B cell (primary cell): ENCODE data around the gene FBXL20. TPM values are rescaled to one million over a fixed set of nuclear protein-coding genes. Genes with fewer than 3 reads are reported as not detected.

Experiments
- ATAC-seq: fragments of 200-7000 bp; cut with Tn5 transposase; one replicate; pipeline ENCODE4 v1.10.0; 2021; ENCODE audit warnings: low read depth, mild to moderate bottlenecking, moderate number of reproducible peaks, moderate library complexity
- CTCF ChIA-PET: fragments of 350-600 bp; sonication (Branson Sonifier 250); formaldehyde crosslinking; loops from one replicate; lab custom pipeline; 2021; ENCODE audit warnings: antibody characterized with exemption, inconsistent platforms; lab: Charles Lee
- POLR2A ChIA-PET: fragments of 350-600 bp; sonication (Branson Sonifier 250); formaldehyde crosslinking; loops from one replicate; lab custom pipeline; 2021; ENCODE audit warnings: antibody characterized with exemption; lab: Charles Lee
- DNase-seq: peaks from one replicate; pipeline ENCODE4 v3.0.0; 2013
- H2AFZ ChIP-seq: 2 replicates; pipeline ENCODE4 v1.6.1; 2012; ENCODE audit warnings: mild to moderate bottlenecking, low read depth, low read length; ENCODE audit not compliant: insufficient read depth, poor library complexity, severe bottlenecking
- H3K27ac ChIP-seq, 2 donors: 1 replicate in 1 of 2; 2 replicates in 1 of 2; pipeline ENCODE4 v1.5.1; 2012 to 2013; ENCODE audit warnings: low read length in 2 of 2, mild to moderate bottlenecking in 2 of 2, moderate library complexity in 1 of 2
- H3K27me3 ChIP-seq, 4 experiments: fragments of 200-600 bp in 1 of 4; sonication (generic) in 1 of 4; replicated peaks in 1 of 4; 1 replicate in 2 of 4; 2 replicates in 2 of 4; pipeline versions ENCODE4 v1.6.1 to v1.7.0; 2013 to 2016; ENCODE audit warnings: low read length in 3 of 4, mild to moderate bottlenecking in 2 of 4, mixed read lengths in 1 of 4, moderate library complexity in 1 of 4; ENCODE audit not compliant: insufficient read depth in 4 of 4, control insufficient read depth in 3 of 4; ENCODE audit errors: control extremely low read depth in 1 of 4
- H3K36me3 ChIP-seq, 2 experiments: replicated peaks in 1 of 2; 1 replicate in 1 of 2; 2 replicates in 1 of 2; pipeline versions ENCODE4 v1.6.1 to v1.7.1; 2013; ENCODE audit warnings: low read length in 1 of 2; ENCODE audit not compliant: insufficient read depth in 2 of 2, control insufficient read depth in 1 of 2; ENCODE audit errors: control extremely low read depth in 1 of 2, extremely low read depth in 1 of 2
- H3K4me1 ChIP-seq, 2 donors: fragments of 200-600 bp in 1 of 2; sonication (generic) in 1 of 2; 1 replicate in 1 of 2; 2 replicates in 1 of 2; pipeline versions ENCODE4 v1.5.1 to v1.6.1; 2013 to 2017; ENCODE audit warnings: low read length in 2 of 2; ENCODE audit not compliant: control insufficient read depth in 2 of 2, insufficient read depth in 2 of 2
- H3K4me2 ChIP-seq: replicated peaks from 2 replicates; pipeline ENCODE3; 2012; ENCODE audit warnings: mild to moderate bottlenecking, low read depth, low read length; ENCODE audit not compliant: poor library complexity, severe bottlenecking
- H3K4me3 ChIP-seq, 5 experiments: fragments of 200-600 bp in 1 of 5; sonication (generic) in 1 of 5; 1 replicate in 3 of 5; 2 replicates in 2 of 5; pipeline versions ENCODE4 v1.5.1 to v1.7.0; 2011 to 2016; ENCODE audit warnings: low read length in 4 of 5, mild to moderate bottlenecking in 4 of 5, low read depth in 2 of 5, control low read depth in 1 of 5, moderate library complexity in 1 of 5; ENCODE audit not compliant: insufficient read depth in 1 of 5; ENCODE audit errors: control extremely low read depth in 1 of 5, extremely low read depth in 1 of 5
- H3K79me2 ChIP-seq: fragments of 200-600 bp; sonication (generic); one replicate; pipeline ENCODE4 v1.6.0; 2016; ENCODE audit warnings: low read length; ENCODE audit not compliant: control insufficient read depth, insufficient read depth
- H3K9ac ChIP-seq: fragments of 200-600 bp; sonication (generic); 2 replicates; pipeline ENCODE4 v1.6.1; 2017; ENCODE audit warnings: mild to moderate bottlenecking, low read length, moderate library complexity
- H3K9me3 ChIP-seq, 3 donors: one replicate each; pipeline versions ENCODE4 v1.6.1 to v1.7.1; 2013; ENCODE audit warnings: low read length in 2 of 3; ENCODE audit not compliant: control insufficient read depth in 2 of 3, insufficient read depth in 1 of 3; ENCODE audit errors: control extremely low read depth in 1 of 3
- H4K20me1 ChIP-seq: 2 replicates; pipeline ENCODE4 v1.6.0; 2012; ENCODE audit warnings: mild to moderate bottlenecking, low read length; ENCODE audit not compliant: insufficient read depth, control insufficient read depth, poor library complexity, severe bottlenecking
- H3K27ac Mint-ChIP-seq: one replicate; pipeline ENCODE4 v1.8.0; 2021; ENCODE audit warnings: mixed read lengths
- H3K27me3 Mint-ChIP-seq: one replicate; pipeline ENCODE4 v1.8.0; 2021; ENCODE audit warnings: mixed read lengths
- H3K4me1 Mint-ChIP-seq: one replicate; pipeline ENCODE4 v1.8.0; 2021; ENCODE audit warnings: mixed read lengths
- H3K4me3 Mint-ChIP-seq: one replicate; pipeline ENCODE4 v1.8.0; 2021; ENCODE audit warnings: mixed read lengths
- H3K9me3 Mint-ChIP-seq: one replicate; pipeline ENCODE4 v1.8.0; 2022; ENCODE audit warnings: mixed read lengths; ENCODE audit not compliant: insufficient read depth
- CTCF ChIP-seq: fragments of 200-600 bp; IDR thresholded peaks from one replicate; pipeline ENCODE4 v1.8.0; 2022; ENCODE audit warnings: antibody characterized with exemption, mild to moderate bottlenecking
- EZH2 ChIP-seq: IDR thresholded peaks from 2 replicates; pipeline ENCODE4 v1.6.1; 2012; ENCODE audit warnings: borderline replicate concordance, low read depth, mild to moderate bottlenecking, moderate library complexity, low read length; ENCODE audit not compliant: insufficient read depth, poor library complexity, severe bottlenecking
- WGBS: methylation state at CpG from one replicate; pipeline ENCODE4 v1.1.5; 2013; ENCODE audit warnings: missing lambda C conversion rate; ENCODE audit not compliant: insufficient coverage; 5-methylcytosine and 5-hydroxymethylcytosine counted together
- intact Hi-C: fragments of 100-400 bp; cut with micrococcal nuclease; formaldehyde crosslinking; loops from one replicate; pipeline ENCODE4 v1.10.0; 2022
- polyA plus RNA-seq: library from polyadenylated mRNA; depleted of rRNA; stranded (reverse); fragments of >200 nt; gene quantifications from 2 replicates; pipeline ENCODE4 v1.2.3, GENCODE V29; 2012
- total RNA-seq, 2 donors: library from RNA; stranded (reverse); fragments of 120-200 nt in 1 of 2; gene quantifications; 1 replicate in 1 of 2; 2 replicates in 1 of 2; pipeline versions ENCODE4 v1.2.3 to v1.2.4, GENCODE V29; 2013 to 2022

FBXL20 gene
- total and polyA plus RNA-seq, 2 donors (not counting 1 experiment from before 2014, with no cell fraction given) = 6.1 to 36.2 TPM

GRCh38 chr17:39305978-39306377 is 95.4 kb downstream of the FBXL20 start:
- Histone ChIP-seq H3K9ac (peak overlapping the region; percentile 19), H2AFZ (no peak overlapping the region), H3K4me2 (peak overlapping the region; percentile 52), H3K79me2 (peaks cover 12% of the 10 kb centered on the region), H3K27me3 (no peaks in the 10 kb centered on the region), H3K4me1 (peaks cover 18 to 22% of the 10 kb centered on the region in 2 donors), H4K20me1 (peaks cover 7% of the 10 kb centered on the region), H3K36me3 (peaks cover 0 to 7% of the 10 kb centered on the region in 2 experiments), H3K9me3 (peaks cover 0 to 6% (median 0%) of the 10 kb centered on the region in 3 donors), H3K27ac (peak overlapping the region in 1 of 2 donors; percentile 7), H3K4me3 (peak overlapping the region in 1 of 5 experiments; percentile 18)
- 48% methylated on average over 5 of the region's 7 CpGs for WGBS
- no peak overlapping the region for H3K27ac Mint-ChIP-seq
- POLR2A ChIA-PET = interaction anchor here (0.5 kb wide), 1 partner anchor 280 kb away, joined by 6 read pairs; no protein-coding TSS in a partner anchor
- no peak for TF ChIP-seq CTCF
- TF ChIP-seq EZH2 = no peak
- no peaks in the 10 kb centered on the region for H3K27me3 Mint-ChIP-seq
- no peak for ATAC-seq
- intact Hi-C loops = no loop called here
- no peak for DNase-seq
- no peak overlapping the region for H3K4me3 Mint-ChIP-seq
- CTCF ChIA-PET = no interaction called here
- H3K4me1 Mint-ChIP-seq = peaks cover 28% of the 10 kb centered on the region
- no peaks in the 10 kb centered on the region for H3K9me3 Mint-ChIP-seq

GRCh38 chr17:39304188-39304587 is 97.2 kb downstream of the FBXL20 start:
- Histone ChIP-seq H4K20me1 (peaks cover 7% of the 10 kb centered on the region), H3K27ac (no peak overlapping the region), H3K4me3 (no peak overlapping the region), H3K4me1 (peaks cover 18 to 22% of the 10 kb centered on the region in 2 donors), H2AFZ (no peak overlapping the region), H3K9me3 (peaks cover 0 to 6% (median 0%) of the 10 kb centered on the region in 3 donors), H3K9ac (no peak overlapping the region), H3K27me3 (no peaks in the 10 kb centered on the region), H3K36me3 (peaks cover 0 to 15% of the 10 kb centered on the region in 2 experiments), H3K4me2 (no peak overlapping the region), H3K79me2 (peaks cover 12% of the 10 kb centered on the region)
- POLR2A ChIA-PET = no interaction called here
- H3K9me3 Mint-ChIP-seq = no peaks in the 10 kb centered on the region
- intact Hi-C loops = no loop called here
- no peak for DNase-seq
- WGBS = no CpG with 5 or more reads among the region's 1 CpG
- H3K4me3 Mint-ChIP-seq = no peak overlapping the region
- H3K27me3 Mint-ChIP-seq = no peaks in the 10 kb centered on the region
- CTCF ChIA-PET = no interaction called here
- H3K4me1 Mint-ChIP-seq = peaks cover 26% of the 10 kb centered on the region
- no peak overlapping the region for H3K27ac Mint-ChIP-seq
- no peak for TF ChIP-seq CTCF
- TF ChIP-seq EZH2 = no peak
- no peak for ATAC-seq
